ENCODE data around the gene RAPGEF5.

The RAPGEF5 gene

GRCh38 chr7:22248111-22248809 is 108.7 kb downstream of the RAPGEF5 start:
- no peaks in the 10 kb centered on the region for H3K27me3 ChIP-seq (ENCODE audit: insufficient read depth, poor library complexity, severe bottlenecking)
- H3K4me3 ChIP-seq (replicated peaks; ENCODE audit: insufficient read depth, low read length): no peak overlapping the region
- H3K27ac ChIP-seq (replicated peaks): no peak overlapping the region
- no peak for DNase-seq (ENCODE audit: low read depth in 1 of 2, low spot score in 1 of 2)
- TF ChIP-seq GABPA (IDR thresholded peaks at IDR 0.05; ENCODE audit: low read depth) (no peak), CTCF (IDR thresholded peaks at IDR 0.05; ENCODE audit: insufficient read depth, low read length) (no peak), POLR2AphosphoS5 (IDR thresholded peaks at IDR 0.05; ENCODE audit: low read depth) (no peak), REST (IDR thresholded peaks at IDR 0.05; ENCODE audit: insufficient replicate concordance, low read depth) (no peak)

- Histone ChIP-seq H3K27ac (replicated peaks) (no peak overlapping the region), H3K27me3 (ENCODE audit: insufficient read depth, poor library complexity, severe bottlenecking) (no peaks in the 10 kb centered on the region), H3K4me3 (replicated peaks; ENCODE audit: insufficient read depth, low read length) (no peak overlapping the region)
- DNase-seq (ENCODE audit: low read depth in 1 of 2, low spot score in 1 of 2): no peak
- TF ChIP-seq POLR2AphosphoS5 (IDR thresholded peaks at IDR 0.05; ENCODE audit: low read depth) (no peak), REST (IDR thresholded peaks at IDR 0.05; ENCODE audit: insufficient replicate concordance, low read depth) (no peak), SPI1 (IDR thresholded peaks at IDR 0.05; ENCODE audit: borderline replicate concordance, low read depth) (no peak), GABPA (IDR thresholded peaks at IDR 0.05; ENCODE audit: low read depth) (no peak), CTCF (IDR thresholded peaks at IDR 0.05; ENCODE audit: insufficient read depth, low read length) (no peak)
These were observed 115.1 kb downstream of the RAPGEF5 start for GRCh38 chr7:22241805-22242390.

- no peaks in the 10 kb centered on the region for H3K27me3 ChIP-seq (ENCODE audit: insufficient read depth, poor library complexity, severe bottlenecking)
- H3K4me3 ChIP-seq (replicated peaks; ENCODE audit: insufficient read depth, low read length): no peak overlapping the region
- no peak for DNase-seq (ENCODE audit: low read depth in 1 of 2, low spot score in 1 of 2)
- no peak for TF ChIP-seq POLR2AphosphoS5 (IDR thresholded peaks at IDR 0.05; ENCODE audit: low read depth)
- no peak for TF ChIP-seq CTCF (IDR thresholded peaks at IDR 0.05; ENCODE audit: insufficient read depth, low read length)
- TF ChIP-seq GABPA (IDR thresholded peaks at IDR 0.05; ENCODE audit: low read depth): no peak
- no peak for TF ChIP-seq REST (IDR thresholded peaks at IDR 0.05; ENCODE audit: insufficient replicate concordance, low read depth)
- TF ChIP-seq SPI1 (IDR thresholded peaks at IDR 0.05; ENCODE audit: borderline replicate concordance, low read depth): no peak
- no peak overlapping the region for H3K27ac ChIP-seq (replicated peaks)
These were observed 115.9 kb downstream of the RAPGEF5 start for GRCh38 chr7:22240904-22241571.

Measured in HL-60 (cell line).